HepG2 (cell line): ENCODE results near the gene ADM5. TPM values are rescaled to one million over a fixed set of nuclear protein-coding genes. Genes with fewer than 3 reads are reported as not detected.

Source experiments
- EEA1 ChIP-seq: sonication (generic); formaldehyde crosslinking; IDR thresholded peaks from 2 replicates; pipeline ENCODE4 v1.5.1; 2020; ENCODE audit warnings: mild to moderate bottlenecking, missing genetic modification reagents, borderline replicate concordance
- HHEX ChIP-seq: IDR thresholded peaks from 2 replicates; pipeline ENCODE4 v1.6.1; 2016; ENCODE audit warnings: control low read depth
- MYPOP ChIP-seq: sonication (generic); formaldehyde crosslinking; IDR thresholded peaks from 2 replicates; pipeline ENCODE4 v1.8.1; 2023; ENCODE audit warnings: mild to moderate bottlenecking, moderate library complexity, missing genetic modification reagents
- NFATC3 ChIP-seq: sonication (generic); formaldehyde crosslinking; IDR thresholded peaks from 2 replicates; pipeline ENCODE4 v1.5.1; 2020; ENCODE audit warnings: mild to moderate bottlenecking, missing genetic modification reagents
- RBM39 ChIP-seq: fragments of 200-400 bp; formaldehyde crosslinking; IDR thresholded peaks from one replicate; pipeline ENCODE4 v1.6.1; 2018; ENCODE audit warnings: antibody characterized with exemption, mild to moderate bottlenecking, low read depth, low read length; ENCODE audit not compliant: poor library complexity, severe bottlenecking
- RELA ChIP-seq: sonication (generic); formaldehyde crosslinking; IDR thresholded peaks from 2 replicates; pipeline ENCODE4 v1.4.0; 2020; ENCODE audit warnings: missing genetic modification reagents
- SKI ChIP-seq: fragments of 450-650 bp; IDR thresholded peaks from one replicate; pipeline ENCODE4 v1.6.1; 2018; ENCODE audit warnings: mild to moderate bottlenecking; ENCODE audit not compliant: partially characterized antibody
- SP4 ChIP-seq: sonication (generic); formaldehyde crosslinking; IDR thresholded peaks from 2 replicates; pipeline ENCODE4 v1.8.1; 2023; ENCODE audit warnings: mild to moderate bottlenecking, missing genetic modification reagents
- SP5 ChIP-seq: IDR thresholded peaks from 2 replicates; pipeline ENCODE4 v1.6.1; 2016; ENCODE audit warnings: low read depth, borderline replicate concordance
- ZNF101 ChIP-seq: sonication (generic); formaldehyde crosslinking; IDR thresholded peaks from 2 replicates; pipeline ENCODE4 v1.4.0; 2020; ENCODE audit warnings: mild to moderate bottlenecking, low read depth, missing genetic modification reagents, borderline replicate concordance
- ZNF891 ChIP-seq: sonication (generic); formaldehyde crosslinking; IDR thresholded peaks from 2 replicates; pipeline ENCODE4 v1.5.0; 2020; ENCODE audit warnings: mild to moderate bottlenecking, missing genetic modification reagents
- ZZZ3 ChIP-seq: sonication (generic); formaldehyde crosslinking; IDR thresholded peaks from 2 replicates; pipeline ENCODE4 v1.4.0; 2020; ENCODE audit warnings: missing genetic modification reagents, mild to moderate bottlenecking, borderline replicate concordance
- polyA plus RNA-seq, 8 experiments: library from polyadenylated mRNA; depleted of rRNA in 3 of 8; stranded (reverse) in 7 of 8; unstranded in 1 of 8; fragments of >200 nt; fragmentation: Illumina TruSeq in 4 of 8; extraction: Trizol in 4 of 8; gene quantifications; 2 replicates each; pipeline versions ENCODE4 v1.2.1 to v1.2.3, GENCODE V29; 2011 to 2016; ENCODE audit warnings: low read depth in 4 of 8, missing spikeins in 1 of 8, mixed read lengths in 1 of 8; ENCODE audit not compliant: insufficient read depth in 1 of 8
- total RNA-seq, 5 experiments: library from RNA; depleted of rRNA; stranded (reverse); fragments of >200 nt; fragmentation: Illumina TruSeq; extraction: Trizol; gene quantifications; 2 replicates each; pipeline ENCODE4 v1.2.3, GENCODE V29; 2016; ENCODE audit warnings: low read depth in 1 of 5
- TF ChIP-seq, protein P1 (sequence below): sonication (generic); formaldehyde crosslinking; IDR thresholded peaks from 2 replicates; pipeline ENCODE4 v1.4.0; 2020; ENCODE audit warnings: mild to moderate bottlenecking, missing genetic modification reagents, borderline replicate concordance
- TF ChIP-seq, protein P2 (sequence below): sonication (generic); formaldehyde crosslinking; IDR thresholded peaks from 2 replicates; pipeline ENCODE4 v1.9.0; 2021; ENCODE audit warnings: mild to moderate bottlenecking, missing genetic modification reagents
- TF ChIP-seq, protein P3 (sequence below): sonication (generic); formaldehyde crosslinking; IDR thresholded peaks from 2 replicates; pipeline ENCODE4 v1.4.0; 2020; ENCODE audit warnings: low read depth, mild to moderate bottlenecking, missing genetic modification reagents

ADM5 gene
- total and polyA plus RNA-seq, 2 of the 13 experiments (the other 11 are each of a cell fraction or from before 2014, with no cell fraction given) = 2.7 to 4.1 TPM

DNA sequence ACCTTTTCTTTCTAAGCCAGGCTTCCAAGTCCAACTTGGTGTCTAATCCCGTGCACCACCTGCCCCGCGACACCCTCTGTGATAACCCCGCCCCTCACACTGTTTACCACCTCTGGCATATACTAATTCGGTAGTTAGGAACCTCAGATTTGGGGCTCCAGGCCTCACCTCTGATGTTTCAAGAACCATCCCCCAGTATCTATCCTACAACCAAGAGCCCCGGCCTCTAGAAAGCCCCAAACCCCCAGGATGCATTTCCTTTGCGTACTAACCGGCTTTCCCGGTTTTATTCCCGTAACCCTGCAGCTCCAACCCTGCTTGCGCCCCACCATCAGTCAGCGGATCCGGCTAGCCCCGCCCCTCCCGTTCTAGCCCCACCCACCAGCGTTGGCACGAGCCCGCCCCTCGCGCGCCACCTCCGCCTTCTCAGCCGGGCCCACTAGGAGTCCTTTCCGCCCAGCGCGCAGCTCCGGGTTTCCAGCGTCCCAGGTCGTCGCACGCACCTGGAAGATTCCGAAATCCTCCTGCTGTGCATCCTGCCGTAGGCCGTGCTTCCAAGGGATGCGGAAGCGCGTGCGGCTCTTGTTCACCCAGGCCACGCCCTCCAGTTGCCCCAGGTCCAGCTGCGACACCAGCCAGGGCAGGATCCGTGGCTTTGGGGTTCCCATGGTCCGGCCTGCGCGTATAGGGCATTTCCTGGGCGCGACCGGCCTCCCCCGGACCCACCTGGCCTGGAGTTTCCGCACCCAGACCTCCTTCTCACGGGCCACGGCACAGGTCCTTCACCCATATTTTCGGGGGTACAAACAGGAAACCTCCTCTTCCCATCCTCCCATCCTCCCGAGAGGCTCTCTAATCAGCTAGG, 25.0 kb upstream of the ADM5 start (continued):
- TF ChIP-seq SP4 (CRISPR knock-in tag) (peak; percentile 82), ZNF101 (CRISPR knock-in tag) (no peak), EEA1 (CRISPR knock-in tag) (no peak), SKI (no peak), ZNF891 (CRISPR knock-in tag) (no peak), NFATC3 (CRISPR knock-in tag) (no peak), RBM39 (no peak), SP5 (CRISPR knock-in tag) (peak; percentile 51; the same call in 1 of the 2 replicates), RELA (no peak), MYPOP (CRISPR knock-in tag) (no peak), HHEX (CRISPR knock-in tag) (no peak), ZZZ3 (no peak)
- TF ChIP-seq, protein P1, sequence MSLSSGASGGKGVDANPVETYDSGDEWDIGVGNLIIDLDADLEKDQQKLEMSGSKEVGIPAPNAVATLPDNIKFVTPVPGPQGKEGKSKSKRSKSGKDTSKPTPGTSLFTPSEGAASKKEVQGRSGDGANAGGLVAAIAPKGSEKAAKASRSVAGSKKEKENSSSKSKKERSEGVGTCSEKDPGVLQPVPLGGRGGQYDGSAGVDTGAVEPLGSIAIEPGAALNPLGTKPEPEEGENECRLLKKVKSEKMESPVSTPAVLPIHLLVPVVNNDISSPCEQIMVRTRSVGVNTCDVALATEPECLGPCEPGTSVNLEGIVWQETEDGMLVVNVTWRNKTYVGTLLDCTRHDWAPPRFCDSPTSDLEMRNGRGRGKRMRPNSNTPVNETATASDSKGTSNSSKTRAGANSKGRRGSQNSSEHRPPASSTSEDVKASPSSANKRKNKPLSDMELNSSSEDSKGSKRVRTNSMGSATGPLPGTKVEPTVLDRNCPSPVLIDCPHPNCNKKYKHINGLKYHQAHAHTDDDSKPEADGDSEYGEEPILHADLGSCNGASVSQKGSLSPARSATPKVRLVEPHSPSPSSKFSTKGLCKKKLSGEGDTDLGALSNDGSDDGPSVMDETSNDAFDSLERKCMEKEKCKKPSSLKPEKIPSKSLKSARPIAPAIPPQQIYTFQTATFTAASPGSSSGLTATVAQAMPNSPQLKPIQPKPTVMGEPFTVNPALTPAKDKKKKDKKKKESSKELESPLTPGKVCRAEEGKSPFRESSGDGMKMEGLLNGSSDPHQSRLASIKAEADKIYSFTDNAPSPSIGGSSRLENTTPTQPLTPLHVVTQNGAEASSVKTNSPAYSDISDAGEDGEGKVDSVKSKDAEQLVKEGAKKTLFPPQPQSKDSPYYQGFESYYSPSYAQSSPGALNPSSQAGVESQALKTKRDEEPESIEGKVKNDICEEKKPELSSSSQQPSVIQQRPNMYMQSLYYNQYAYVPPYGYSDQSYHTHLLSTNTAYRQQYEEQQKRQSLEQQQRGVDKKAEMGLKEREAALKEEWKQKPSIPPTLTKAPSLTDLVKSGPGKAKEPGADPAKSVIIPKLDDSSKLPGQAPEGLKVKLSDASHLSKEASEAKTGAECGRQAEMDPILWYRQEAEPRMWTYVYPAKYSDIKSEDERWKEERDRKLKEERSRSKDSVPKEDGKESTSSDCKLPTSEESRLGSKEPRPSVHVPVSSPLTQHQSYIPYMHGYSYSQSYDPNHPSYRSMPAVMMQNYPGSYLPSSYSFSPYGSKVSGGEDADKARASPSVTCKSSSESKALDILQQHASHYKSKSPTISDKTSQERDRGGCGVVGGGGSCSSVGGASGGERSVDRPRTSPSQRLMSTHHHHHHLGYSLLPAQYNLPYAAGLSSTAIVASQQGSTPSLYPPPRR (CRISPR knock-in tag) = no peak
- TF ChIP-seq, protein P2, sequence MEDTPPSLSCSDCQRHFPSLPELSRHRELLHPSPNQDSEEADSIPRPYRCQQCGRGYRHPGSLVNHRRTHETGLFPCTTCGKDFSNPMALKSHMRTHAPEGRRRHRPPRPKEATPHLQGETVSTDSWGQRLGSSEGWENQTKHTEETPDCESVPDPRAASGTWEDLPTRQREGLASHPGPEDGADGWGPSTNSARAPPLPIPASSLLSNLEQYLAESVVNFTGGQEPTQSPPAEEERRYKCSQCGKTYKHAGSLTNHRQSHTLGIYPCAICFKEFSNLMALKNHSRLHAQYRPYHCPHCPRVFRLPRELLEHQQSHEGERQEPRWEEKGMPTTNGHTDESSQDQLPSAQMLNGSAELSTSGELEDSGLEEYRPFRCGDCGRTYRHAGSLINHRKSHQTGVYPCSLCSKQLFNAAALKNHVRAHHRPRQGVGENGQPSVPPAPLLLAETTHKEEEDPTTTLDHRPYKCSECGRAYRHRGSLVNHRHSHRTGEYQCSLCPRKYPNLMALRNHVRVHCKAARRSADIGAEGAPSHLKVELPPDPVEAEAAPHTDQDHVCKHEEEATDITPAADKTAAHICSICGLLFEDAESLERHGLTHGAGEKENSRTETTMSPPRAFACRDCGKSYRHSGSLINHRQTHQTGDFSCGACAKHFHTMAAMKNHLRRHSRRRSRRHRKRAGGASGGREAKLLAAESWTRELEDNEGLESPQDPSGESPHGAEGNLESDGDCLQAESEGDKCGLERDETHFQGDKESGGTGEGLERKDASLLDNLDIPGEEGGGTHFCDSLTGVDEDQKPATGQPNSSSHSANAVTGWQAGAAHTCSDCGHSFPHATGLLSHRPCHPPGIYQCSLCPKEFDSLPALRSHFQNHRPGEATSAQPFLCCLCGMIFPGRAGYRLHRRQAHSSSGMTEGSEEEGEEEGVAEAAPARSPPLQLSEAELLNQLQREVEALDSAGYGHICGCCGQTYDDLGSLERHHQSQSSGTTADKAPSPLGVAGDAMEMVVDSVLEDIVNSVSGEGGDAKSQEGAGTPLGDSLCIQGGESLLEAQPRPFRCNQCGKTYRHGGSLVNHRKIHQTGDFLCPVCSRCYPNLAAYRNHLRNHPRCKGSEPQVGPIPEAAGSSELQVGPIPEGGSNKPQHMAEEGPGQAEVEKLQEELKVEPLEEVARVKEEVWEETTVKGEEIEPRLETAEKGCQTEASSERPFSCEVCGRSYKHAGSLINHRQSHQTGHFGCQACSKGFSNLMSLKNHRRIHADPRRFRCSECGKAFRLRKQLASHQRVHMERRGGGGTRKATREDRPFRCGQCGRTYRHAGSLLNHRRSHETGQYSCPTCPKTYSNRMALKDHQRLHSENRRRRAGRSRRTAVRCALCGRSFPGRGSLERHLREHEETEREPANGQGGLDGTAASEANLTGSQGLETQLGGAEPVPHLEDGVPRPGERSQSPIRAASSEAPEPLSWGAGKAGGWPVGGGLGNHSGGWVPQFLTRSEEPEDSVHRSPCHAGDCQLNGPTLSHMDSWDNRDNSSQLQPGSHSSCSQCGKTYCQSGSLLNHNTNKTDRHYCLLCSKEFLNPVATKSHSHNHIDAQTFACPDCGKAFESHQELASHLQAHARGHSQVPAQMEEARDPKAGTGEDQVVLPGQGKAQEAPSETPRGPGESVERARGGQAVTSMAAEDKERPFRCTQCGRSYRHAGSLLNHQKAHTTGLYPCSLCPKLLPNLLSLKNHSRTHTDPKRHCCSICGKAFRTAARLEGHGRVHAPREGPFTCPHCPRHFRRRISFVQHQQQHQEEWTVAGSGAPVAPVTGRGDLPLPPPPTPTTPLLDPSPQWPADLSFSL = no peak
- TF ChIP-seq, protein P3, sequence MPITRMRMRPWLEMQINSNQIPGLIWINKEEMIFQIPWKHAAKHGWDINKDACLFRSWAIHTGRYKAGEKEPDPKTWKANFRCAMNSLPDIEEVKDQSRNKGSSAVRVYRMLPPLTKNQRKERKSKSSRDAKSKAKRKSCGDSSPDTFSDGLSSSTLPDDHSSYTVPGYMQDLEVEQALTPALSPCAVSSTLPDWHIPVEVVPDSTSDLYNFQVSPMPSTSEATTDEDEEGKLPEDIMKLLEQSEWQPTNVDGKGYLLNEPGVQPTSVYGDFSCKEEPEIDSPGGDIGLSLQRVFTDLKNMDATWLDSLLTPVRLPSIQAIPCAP (CRISPR knock-in tag) = no peak
